Lower leg skin (tissue), 3 donors: ENCODE measurements around the gene UBE2C.

Source experiments
- CTCF ChIP-seq, 3 donors: fragments of 450-650 bp; IDR thresholded peaks; one replicate each; pipeline ENCODE4 v1.5.1; 2016; ENCODE audit warnings: antibody characterized with exemption in 3 of 3, mild to moderate bottlenecking in 3 of 3, moderate library complexity in 2 of 3
- POLR2A ChIP-seq, 2 donors: fragments of 450-650 bp; IDR thresholded peaks; one replicate each; pipeline ENCODE4 v1.6.1; 2016 to 2017; ENCODE audit warnings: antibody characterized with exemption in 2 of 2, mild to moderate bottlenecking in 1 of 2, moderate library complexity in 1 of 2

- TF ChIP-seq CTCF (IDR thresholded peaks at IDR 0.05) (no peak), POLR2A (IDR thresholded peaks at IDR 0.05) (no peak)
These were observed 31.1 kb downstream of the UBE2C start for GRCh38 chr20:45843506-45843905.
